ENCODE results near the gene EPHA4.
A peak's percentile ranks its signal among the peaks of the same experiment; 100 is the strongest.

EPHA4 gene

GRCh38 chr2:221573430-221574230 is 1.5 kb upstream of the EPHA4 start:
- Histone ChIP-seq H3K9me3 (ENCODE audit: severe bottlenecking) (no peaks in the 10 kb centered on the region), H3K36me3 (ENCODE audit: low read depth) (no peaks in the 10 kb centered on the region), H3K27me3 (ENCODE audit: insufficient read depth, poor library complexity, severe bottlenecking) (peaks cover 68% of the 10 kb centered on the region), H3K4me1 (ENCODE audit: insufficient read depth, poor library complexity, severe bottlenecking) (no peaks in the 10 kb centered on the region), H3K4me3 (ENCODE audit: severe bottlenecking) (peak overlapping the region; percentile 41), H3K27ac (ENCODE audit: poor library complexity, severe bottlenecking) (no peak overlapping the region)
- DNase-seq (ENCODE audit: low spot score) (peak; percentile 61), ATAC-seq (ENCODE audit: low read depth) (peak; percentile 74)
- peak; percentile 90 for TF ChIP-seq CTCF (IDR thresholded peaks at IDR 0.05; ENCODE audit: poor library complexity, severe bottlenecking)

GRCh38 chr2:221572821-221573429 is 821 bp upstream of the EPHA4 start:
- DNase-seq (ENCODE audit: low spot score) (no peak), ATAC-seq (ENCODE audit: low read depth) (peak; percentile 51)
- Histone ChIP-seq H3K27ac (ENCODE audit: poor library complexity, severe bottlenecking) (no peak overlapping the region), H3K36me3 (ENCODE audit: low read depth) (no peaks in the 10 kb centered on the region), H3K4me3 (ENCODE audit: severe bottlenecking) (peak overlapping the region; percentile 41), H3K9me3 (ENCODE audit: severe bottlenecking) (no peaks in the 10 kb centered on the region), H3K4me1 (ENCODE audit: insufficient read depth, poor library complexity, severe bottlenecking) (no peaks in the 10 kb centered on the region), H3K27me3 (ENCODE audit: insufficient read depth, poor library complexity, severe bottlenecking) (peaks cover 71% of the 10 kb centered on the region)
- TF ChIP-seq CTCF (IDR thresholded peaks at IDR 0.05; ENCODE audit: poor library complexity, severe bottlenecking): no peak

- H3K4me1 ChIP-seq (ENCODE audit: insufficient read depth, poor library complexity, severe bottlenecking): no peaks in the 10 kb centered on the region
- ATAC-seq (ENCODE audit: low read depth) (0 out of 3 replicates have a peak, but pooled peaks have one; percentile 7), DNase-seq (ENCODE audit: low spot score) (no peak)
- H3K9me3 ChIP-seq (ENCODE audit: severe bottlenecking): no peaks in the 10 kb centered on the region
- no peak overlapping the region for H3K27ac ChIP-seq (ENCODE audit: poor library complexity, severe bottlenecking)
- TF ChIP-seq CTCF (IDR thresholded peaks at IDR 0.05; ENCODE audit: poor library complexity, severe bottlenecking): no peak
- peaks cover 67% of the 10 kb centered on the region for H3K27me3 ChIP-seq (ENCODE audit: insufficient read depth, poor library complexity, severe bottlenecking)
- no peaks in the 10 kb centered on the region for H3K36me3 ChIP-seq (ENCODE audit: low read depth)
- peak overlapping the region; percentile 41 for H3K4me3 ChIP-seq (ENCODE audit: severe bottlenecking)
Measured at GRCh38 chr2:221571551-221572218, 419 bp downstream of the EPHA4 start.

- DNase-seq (ENCODE audit: low spot score) (no peak), ATAC-seq (ENCODE audit: low read depth) (no peak)
- TF ChIP-seq CTCF (IDR thresholded peaks at IDR 0.05; ENCODE audit: poor library complexity, severe bottlenecking): no peak
- H3K9me3 ChIP-seq (ENCODE audit: severe bottlenecking): no peaks in the 10 kb centered on the region
- H3K4me3 ChIP-seq (ENCODE audit: severe bottlenecking): peak overlapping the region; percentile 41
- H3K27me3 ChIP-seq (ENCODE audit: insufficient read depth, poor library complexity, severe bottlenecking): peaks cover 61% of the 10 kb centered on the region
- no peaks in the 10 kb centered on the region for H3K36me3 ChIP-seq (ENCODE audit: low read depth)
- H3K27ac ChIP-seq (ENCODE audit: poor library complexity, severe bottlenecking): no peak overlapping the region
- no peaks in the 10 kb centered on the region for H3K4me1 ChIP-seq (ENCODE audit: insufficient read depth, poor library complexity, severe bottlenecking)
Measured at GRCh38 chr2:221571025-221571550, 1.0 kb downstream of the EPHA4 start.

All from RWPE2 (cell line).